Measurements from ENCODE around the gene KCNJ16.

DNA sequence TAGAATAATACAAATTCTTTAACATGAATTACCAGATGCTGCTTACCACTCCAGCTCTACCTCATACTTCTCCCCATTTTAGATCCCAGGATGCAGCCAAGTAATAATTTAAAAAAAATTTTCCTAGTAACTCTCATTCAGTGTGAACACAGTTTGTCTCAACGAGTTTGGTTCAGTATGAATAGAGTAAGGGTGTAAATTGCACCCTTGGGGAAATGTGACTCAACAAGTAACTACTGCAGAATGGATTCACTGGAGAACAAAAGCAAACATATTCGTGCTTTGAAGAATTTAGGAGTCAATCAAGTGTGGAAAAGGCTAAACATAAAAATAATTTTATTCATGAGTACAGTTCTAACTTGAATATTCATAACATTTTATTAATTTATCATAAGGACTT lies 23.0 kb downstream of the KCNJ16 start:
- TF ChIP-seq, protein P1, sequence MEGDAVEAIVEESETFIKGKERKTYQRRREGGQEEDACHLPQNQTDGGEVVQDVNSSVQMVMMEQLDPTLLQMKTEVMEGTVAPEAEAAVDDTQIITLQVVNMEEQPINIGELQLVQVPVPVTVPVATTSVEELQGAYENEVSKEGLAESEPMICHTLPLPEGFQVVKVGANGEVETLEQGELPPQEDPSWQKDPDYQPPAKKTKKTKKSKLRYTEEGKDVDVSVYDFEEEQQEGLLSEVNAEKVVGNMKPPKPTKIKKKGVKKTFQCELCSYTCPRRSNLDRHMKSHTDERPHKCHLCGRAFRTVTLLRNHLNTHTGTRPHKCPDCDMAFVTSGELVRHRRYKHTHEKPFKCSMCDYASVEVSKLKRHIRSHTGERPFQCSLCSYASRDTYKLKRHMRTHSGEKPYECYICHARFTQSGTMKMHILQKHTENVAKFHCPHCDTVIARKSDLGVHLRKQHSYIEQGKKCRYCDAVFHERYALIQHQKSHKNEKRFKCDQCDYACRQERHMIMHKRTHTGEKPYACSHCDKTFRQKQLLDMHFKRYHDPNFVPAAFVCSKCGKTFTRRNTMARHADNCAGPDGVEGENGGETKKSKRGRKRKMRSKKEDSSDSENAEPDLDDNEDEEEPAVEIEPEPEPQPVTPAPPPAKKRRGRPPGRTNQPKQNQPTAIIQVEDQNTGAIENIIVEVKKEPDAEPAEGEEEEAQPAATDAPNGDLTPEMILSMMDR (conservative IDR thresholded peaks at IDR 0.05 in 1 of 2, IDR thresholded peaks at IDR 0.05 in 1 of 2; ENCODE audit: low read depth in 1 of 2, low read length in 2 of 2): no peak
- TF ChIP-seq EZH2 (IDR thresholded peaks at IDR 0.05; ENCODE audit: low read length, missing control alignments): no peak
